Effector CD8-positive, alpha-beta T cell (primary cell): ENCODE results near the gene COBL.
A peak's percentile ranks its signal among the peaks of the same experiment; 100 is the strongest.
"Not testable (repeated sequence)": the region's sequence is repeated elsewhere in the genome, so short reads cannot be mapped to it uniquely, and the experiment has no call there.

Experiments used
- DNase-seq: peaks from one replicate; lab custom pipeline; 2025; lab: John Stamatoyannopoulos, UW

COBL gene

GRCh38 chr7:51208125-51208524 is 108.5 kb downstream of the COBL start:
- DNase-seq: not testable (repeated sequence)

GRCh38 chr7:51198654-51199053 is 118.0 kb downstream of the COBL start:
- DNase-seq: no peak

- DNase-seq: no peak
Observed at GRCh38 chr7:51190969-51191368, 125.6 kb downstream of the COBL start.

- DNase-seq: no peak
Observed at GRCh38 chr7:51189777-51190176, 126.8 kb downstream of the COBL start.

GRCh38 chr7:51188987-51189386 is 127.6 kb downstream of the COBL start:
- DNase-seq: no peak

GRCh38 chr7:51187941-51188340 is 128.7 kb downstream of the COBL start:
- no peak for DNase-seq

GRCh38 chr7:51186531-51186930 is 130.1 kb downstream of the COBL start:
- DNase-seq: no peak

GRCh38 chr7:51182636-51183166 is 133.9 kb downstream of the COBL start:
- no peak for DNase-seq

GRCh38 chr7:51180092-51180491 is 136.5 kb downstream of the COBL start:
- DNase-seq: no peak

- no peak for DNase-seq
Observed at GRCh38 chr7:51175992-51176388, 140.6 kb downstream of the COBL start.

- DNase-seq: no peak
Observed at GRCh38 chr7:51175316-51175991, 141.2 kb downstream of the COBL start.

GRCh38 chr7:51165337-51165736 is 151.3 kb downstream of the COBL start:
- no peak for DNase-seq

GRCh38 chr7:51162724-51163329 is 153.8 kb downstream of the COBL start:
- peak; percentile 24 for DNase-seq

- DNase-seq: no peak
Observed at GRCh38 chr7:51161937-51162336, 154.7 kb downstream of the COBL start.

- DNase-seq: peak; percentile 20
Observed at GRCh38 chr7:51160990-51161615, 155.5 kb downstream of the COBL start.

GRCh38 chr7:51160411-51160810 is 156.2 kb downstream of the COBL start:
- DNase-seq: no peak

GRCh38 chr7:51158742-51159445 is 157.7 kb downstream of the COBL start:
- no peak for DNase-seq

- no peak for DNase-seq
Observed at GRCh38 chr7:51158211-51158610, 158.4 kb downstream of the COBL start.

GRCh38 chr7:51154201-51154600 is 162.4 kb downstream of the COBL start:
- no peak for DNase-seq

GRCh38 chr7:51152706-51153200 is 163.9 kb downstream of the COBL start:
- DNase-seq: no peak

- no peak for DNase-seq
Observed at GRCh38 chr7:51151455-51151854, 165.2 kb downstream of the COBL start.

- DNase-seq: no peak
Observed at GRCh38 chr7:51150193-51150592, 166.4 kb downstream of the COBL start.
